GM13977 (cell line): ENCODE measurements around the gene RARRES1.

ENCODE experiments used
- DNase-seq: peaks from one replicate; pipeline ENCODE4 v3.0.0; 2012; ENCODE audit warnings: low spot score
- in situ Hi-C: fragments of 300-500 bp; cut with MboI; formaldehyde crosslinking; loops from one replicate; pipeline ENCODE4 v1.12.0; 2022; ENCODE audit warnings: low sequenced_read_pairs, low pct_unique_long_range_greater_than_20kb, mixed read lengths, inconsistent platforms; ENCODE audit not compliant: unreplicated experiment
- TF ChIP-seq, protein P1 (sequence below): IDR thresholded peaks from 2 replicates; pipeline ENCODE4 v1.5.1; 2012; ENCODE audit warnings: mild to moderate bottlenecking, control low read depth; ENCODE audit not compliant: insufficient read depth; ENCODE audit errors: extremely low read depth, missing control alignments

RARRES1 gene

GRCh38 chr3:158659454-158660237 lies 72.6 kb downstream of the RARRES1 start:
- TF ChIP-seq, protein P1, sequence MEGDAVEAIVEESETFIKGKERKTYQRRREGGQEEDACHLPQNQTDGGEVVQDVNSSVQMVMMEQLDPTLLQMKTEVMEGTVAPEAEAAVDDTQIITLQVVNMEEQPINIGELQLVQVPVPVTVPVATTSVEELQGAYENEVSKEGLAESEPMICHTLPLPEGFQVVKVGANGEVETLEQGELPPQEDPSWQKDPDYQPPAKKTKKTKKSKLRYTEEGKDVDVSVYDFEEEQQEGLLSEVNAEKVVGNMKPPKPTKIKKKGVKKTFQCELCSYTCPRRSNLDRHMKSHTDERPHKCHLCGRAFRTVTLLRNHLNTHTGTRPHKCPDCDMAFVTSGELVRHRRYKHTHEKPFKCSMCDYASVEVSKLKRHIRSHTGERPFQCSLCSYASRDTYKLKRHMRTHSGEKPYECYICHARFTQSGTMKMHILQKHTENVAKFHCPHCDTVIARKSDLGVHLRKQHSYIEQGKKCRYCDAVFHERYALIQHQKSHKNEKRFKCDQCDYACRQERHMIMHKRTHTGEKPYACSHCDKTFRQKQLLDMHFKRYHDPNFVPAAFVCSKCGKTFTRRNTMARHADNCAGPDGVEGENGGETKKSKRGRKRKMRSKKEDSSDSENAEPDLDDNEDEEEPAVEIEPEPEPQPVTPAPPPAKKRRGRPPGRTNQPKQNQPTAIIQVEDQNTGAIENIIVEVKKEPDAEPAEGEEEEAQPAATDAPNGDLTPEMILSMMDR: peak; percentile 66
- in situ Hi-C loops: no loop called here
- peak; percentile 37 for DNase-seq

DNA sequence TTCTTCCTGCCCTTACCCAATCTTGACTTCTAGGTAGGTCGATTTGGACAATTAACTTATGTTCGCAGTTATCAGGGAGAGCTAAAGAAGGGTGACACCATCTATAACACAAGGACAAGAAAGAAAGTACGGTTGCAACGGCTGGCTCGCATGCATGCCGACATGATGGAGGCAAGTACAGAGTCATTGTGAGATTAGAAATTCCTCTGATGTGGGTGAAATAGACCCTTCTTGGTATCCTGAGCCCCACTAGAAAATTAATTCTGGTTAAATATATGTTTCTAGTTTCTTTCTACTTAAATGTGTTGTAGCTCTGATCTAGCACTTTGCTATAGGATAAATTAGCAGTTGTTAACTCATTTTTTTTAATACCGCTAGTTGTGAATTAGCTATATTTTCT lies 73.4 kb downstream of the RARRES1 start:
- DNase-seq: peak; percentile 16
- TF ChIP-seq, protein P1: no peak
- in situ Hi-C loops: no loop called here

DNA sequence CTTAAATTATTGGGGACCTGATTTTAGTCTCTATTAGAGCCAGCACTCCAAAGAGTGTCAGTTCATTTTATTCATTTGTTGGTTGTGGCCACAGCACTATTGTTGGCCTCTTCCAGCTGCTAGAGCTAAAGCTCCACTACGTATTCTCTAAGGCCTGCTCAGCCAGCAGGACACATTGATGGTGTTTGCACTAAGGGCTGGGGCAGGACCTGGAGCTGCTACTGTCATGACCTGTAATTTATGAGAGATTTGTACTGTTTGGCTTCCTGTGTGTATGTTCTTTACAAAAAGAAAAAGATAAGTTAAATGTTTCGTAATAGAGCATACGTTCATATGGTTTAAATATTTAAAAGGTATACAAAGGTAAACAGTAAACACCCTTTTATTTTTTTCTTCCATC lies 79.8 kb downstream of the RARRES1 start:
- no peak for DNase-seq
- TF ChIP-seq, protein P1: no peak
- in situ Hi-C loops: no loop called here

DNA sequence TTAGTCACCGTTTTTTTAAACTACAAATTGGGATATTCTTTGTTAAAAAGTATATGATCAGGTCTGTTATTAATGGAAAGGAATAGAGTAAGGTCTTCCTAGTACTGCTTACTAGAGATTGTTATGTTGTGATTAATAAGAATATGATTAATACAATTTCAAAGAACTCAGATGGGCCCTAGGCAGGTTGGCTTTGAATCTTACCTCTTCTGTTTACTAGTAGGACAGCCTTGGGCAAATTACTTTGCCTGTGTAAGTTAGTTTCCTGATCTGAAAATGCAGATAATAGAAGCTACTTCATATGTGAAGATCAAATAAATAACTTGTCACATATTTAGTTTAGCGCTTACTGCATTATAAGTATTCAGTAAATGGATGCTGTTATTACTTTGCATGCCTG lies 81.1 kb downstream of the RARRES1 start:
- in situ Hi-C loops: no loop called here
- TF ChIP-seq, protein P1: no peak
- no peak for DNase-seq

DNA sequence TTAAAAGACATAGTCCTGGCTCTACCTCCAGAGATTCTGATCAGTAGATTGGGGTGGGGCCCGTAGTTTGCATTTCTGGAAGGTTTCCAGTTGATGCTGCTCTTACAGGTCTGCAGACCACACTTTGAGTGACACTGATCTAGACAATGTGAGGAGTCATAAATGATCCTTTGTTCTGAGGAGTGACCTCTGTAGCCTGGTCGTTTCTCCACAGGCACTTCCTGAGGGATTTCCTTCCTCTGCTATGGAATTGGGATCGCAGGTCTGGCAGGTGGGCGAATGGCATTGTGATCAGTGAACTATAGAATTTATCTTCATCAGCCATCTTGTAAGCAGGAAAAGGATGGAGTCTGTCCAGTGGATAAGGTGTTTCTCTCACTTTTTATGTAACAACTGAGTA lies 82.5 kb downstream of the RARRES1 start:
- no peak for DNase-seq
- TF ChIP-seq, protein P1: no peak
- in situ Hi-C loops: no loop called here
